ACC112 (cell line): ENCODE measurements around the gene PRKCE.

Source experiments
- H2AFZ ChIP-seq: fragments of 200-600 bp; sonication (generic); one replicate; pipeline ENCODE4 v1.6.0; 2017; ENCODE audit warnings: antibody characterized with exemption, low read length; ENCODE audit not compliant: unreplicated experiment
- H3K27ac ChIP-seq: fragments of 200-600 bp; sonication (generic); 2 replicates; pipeline ENCODE4 v1.5.1; 2014; ENCODE audit warnings: low read depth, mild to moderate bottlenecking, antibody characterized with exemption, low read length, moderate library complexity
- H3K27me3 ChIP-seq: fragments of 200-600 bp; sonication (generic); 2 replicates; pipeline ENCODE4 v1.6.1; 2014; ENCODE audit warnings: mild to moderate bottlenecking, antibody characterized with exemption, low read length, moderate library complexity, mixed read lengths; ENCODE audit not compliant: insufficient read depth
- H3K36me3 ChIP-seq: fragments of 200-600 bp; sonication (generic); 2 replicates; pipeline ENCODE4 v1.6.1; 2016; ENCODE audit warnings: mild to moderate bottlenecking, antibody characterized with exemption, low read length, moderate library complexity, mixed read lengths; ENCODE audit not compliant: insufficient read depth
- H3K4me1 ChIP-seq: fragments of 200-600 bp; sonication (generic); one replicate; pipeline ENCODE4 v1.6.1; 2016; ENCODE audit warnings: low read length, mixed read lengths; ENCODE audit not compliant: insufficient read depth, unreplicated experiment, control insufficient read depth
- H3K4me3 ChIP-seq: fragments of 200-600 bp; sonication (generic); 2 replicates; pipeline ENCODE4 v1.5.1; 2014; ENCODE audit warnings: mild to moderate bottlenecking, low read depth, low read length
- H3K79me2 ChIP-seq: fragments of 200-600 bp; sonication (generic); one replicate; pipeline ENCODE4 v1.6.0; 2016; ENCODE audit warnings: low read length; ENCODE audit not compliant: control insufficient read depth, unreplicated experiment, insufficient read depth

The PRKCE gene

DNA sequence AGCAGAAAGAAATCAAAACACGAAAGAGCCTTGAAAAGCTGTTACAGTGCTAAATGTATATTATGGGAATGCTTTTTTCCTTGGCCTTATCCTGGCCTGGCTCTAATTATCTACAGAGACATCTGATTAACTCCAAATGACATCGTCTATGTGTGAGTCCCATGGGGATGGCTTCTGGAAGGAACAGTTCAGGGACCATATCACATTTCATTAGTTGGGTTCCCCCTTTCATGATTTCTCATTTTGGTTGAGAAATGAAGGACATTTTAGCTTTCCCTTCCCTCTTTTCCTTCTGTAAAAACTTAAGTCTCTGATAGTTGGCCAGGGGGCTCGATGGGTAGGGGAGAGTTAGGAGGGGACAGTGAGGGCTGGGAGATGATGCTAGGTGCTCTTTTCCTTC is 116.7 kb downstream of the PRKCE start:
- Histone ChIP-seq H3K79me2 (peaks cover 3% of the 10 kb centered on the region), H3K27ac (no peak overlapping the region), H3K27me3 (no peaks in the 10 kb centered on the region), H3K4me3 (no peak overlapping the region), H2AFZ (no peak overlapping the region), H3K36me3 (no peaks in the 10 kb centered on the region), H3K4me1 (no peaks in the 10 kb centered on the region)

DNA sequence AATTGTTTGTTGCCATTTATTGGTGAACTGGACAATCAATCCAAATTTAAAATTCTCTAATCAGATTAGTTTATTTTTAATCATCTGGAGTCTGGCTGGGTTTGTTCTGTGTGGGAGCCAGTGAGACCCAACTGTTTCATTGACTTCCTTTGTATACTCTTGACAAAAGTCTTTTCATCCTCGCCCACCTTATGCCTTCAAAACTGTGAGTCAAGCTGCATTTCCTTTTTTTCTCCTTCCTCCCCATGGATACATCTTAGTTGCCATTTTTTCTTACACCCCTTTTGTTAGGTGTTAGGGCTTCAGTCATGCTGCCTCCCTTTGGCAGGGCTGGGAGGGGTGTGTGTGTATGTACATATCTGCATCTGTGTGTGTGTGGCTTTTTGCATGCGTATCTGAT is 117.6 kb downstream of the PRKCE start:
- Histone ChIP-seq H2AFZ (no peak overlapping the region), H3K27ac (no peak overlapping the region), H3K36me3 (no peaks in the 10 kb centered on the region), H3K27me3 (no peaks in the 10 kb centered on the region), H3K79me2 (peaks cover 3% of the 10 kb centered on the region), H3K4me3 (no peak overlapping the region), H3K4me1 (no peaks in the 10 kb centered on the region)

DNA sequence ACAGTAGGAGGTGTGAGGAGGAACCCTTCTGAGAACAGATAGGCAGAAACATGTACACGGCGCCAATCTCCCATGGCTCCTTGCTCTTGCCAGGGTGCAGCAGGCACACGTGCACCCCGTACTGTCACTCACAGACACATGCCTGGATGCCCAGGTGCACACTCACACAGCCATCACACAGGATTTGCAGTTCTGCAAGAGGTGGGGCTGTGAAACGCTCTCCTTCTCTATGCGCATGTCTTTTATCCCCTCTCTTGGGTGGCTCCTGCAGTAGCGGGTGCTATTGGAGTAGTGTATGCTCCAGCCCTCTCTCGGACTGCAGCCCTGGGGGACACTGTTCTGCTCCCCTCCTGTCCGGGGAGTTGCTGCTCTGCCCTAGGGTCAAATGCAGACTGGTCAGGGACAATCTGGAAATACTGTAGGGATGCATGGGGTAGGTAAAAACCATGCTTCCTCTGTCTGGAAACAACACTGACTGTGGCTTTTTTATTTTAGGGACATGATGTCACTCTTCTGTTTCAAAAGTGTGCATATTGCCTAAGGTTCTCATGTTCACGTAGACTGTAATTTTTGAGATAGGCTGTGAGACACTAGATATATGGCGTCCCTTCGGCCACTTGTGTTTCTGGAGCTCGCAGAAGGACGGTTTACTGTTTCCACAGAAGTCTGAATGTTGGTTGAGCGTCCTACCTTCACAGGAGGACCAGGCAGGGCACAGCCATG is 118.5 kb downstream of the PRKCE start:
- no peaks in the 10 kb centered on the region for H3K4me1 ChIP-seq
- no peak overlapping the region for H3K27ac ChIP-seq

DNA sequence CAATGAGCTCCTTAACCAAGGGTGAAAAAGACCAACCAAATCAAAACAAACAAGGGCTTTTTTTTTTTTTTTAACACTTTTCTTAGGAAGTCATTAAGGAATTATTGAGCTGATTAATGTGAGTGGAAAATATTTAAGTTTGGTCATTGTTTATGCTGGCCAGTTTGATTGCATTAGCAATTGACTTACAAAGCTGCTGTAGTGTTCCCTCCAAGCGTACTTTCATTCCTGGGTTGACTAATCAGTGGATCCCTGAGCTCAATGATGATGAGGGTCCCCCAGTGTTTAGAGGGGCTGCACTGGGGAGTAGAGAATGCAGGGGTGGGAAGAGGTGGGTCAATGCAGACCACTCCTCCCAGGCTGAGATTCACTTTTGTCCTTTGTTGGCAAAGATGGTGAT is 119.3 kb downstream of the PRKCE start:
- H3K4me3 ChIP-seq, result no peak overlapping the region
- H2AFZ ChIP-seq, result no peak overlapping the region
- H3K79me2 ChIP-seq, result peaks cover 3% of the 10 kb centered on the region
- H3K36me3 ChIP-seq, result no peaks in the 10 kb centered on the region
- no peak overlapping the region for H3K27ac ChIP-seq
- no peaks in the 10 kb centered on the region for H3K27me3 ChIP-seq
- H3K4me1 ChIP-seq, result peaks cover under 1% of the 10 kb centered on the region

More for the DNA sequence above, 118.5 kb downstream of the PRKCE start:
- Histone ChIP-seq H3K27me3 (no peaks in the 10 kb centered on the region), H3K36me3 (no peaks in the 10 kb centered on the region), H3K4me3 (no peak overlapping the region), H2AFZ (no peak overlapping the region), H3K79me2 (peaks cover 3% of the 10 kb centered on the region)

DNA sequence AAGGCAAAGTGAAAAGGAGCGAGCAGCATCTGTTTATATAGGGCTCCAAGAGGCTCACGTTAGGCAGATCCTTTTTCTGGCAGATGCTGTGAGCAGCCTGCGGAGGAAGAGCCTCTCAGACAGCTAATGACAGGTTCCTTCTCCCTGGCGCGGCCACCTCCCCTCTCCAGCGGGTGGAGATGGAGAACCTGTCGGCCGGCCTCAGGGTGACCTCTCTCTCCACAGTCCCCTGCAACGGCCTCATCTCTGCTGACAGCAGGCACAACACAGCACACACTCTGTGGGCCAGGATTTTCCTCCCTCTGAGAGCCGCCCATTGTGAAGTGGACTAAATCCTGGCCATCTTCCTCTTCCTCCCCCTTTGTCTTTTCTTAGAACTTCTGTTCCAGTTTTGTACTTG is 119.8 kb downstream of the PRKCE start:
- Histone ChIP-seq H3K4me3 (no peak overlapping the region), H2AFZ (no peak overlapping the region), H3K4me1 (peaks cover 5% of the 10 kb centered on the region), H3K27me3 (no peaks in the 10 kb centered on the region), H3K36me3 (no peaks in the 10 kb centered on the region), H3K79me2 (peaks cover 3% of the 10 kb centered on the region), H3K27ac (no peak overlapping the region)

DNA sequence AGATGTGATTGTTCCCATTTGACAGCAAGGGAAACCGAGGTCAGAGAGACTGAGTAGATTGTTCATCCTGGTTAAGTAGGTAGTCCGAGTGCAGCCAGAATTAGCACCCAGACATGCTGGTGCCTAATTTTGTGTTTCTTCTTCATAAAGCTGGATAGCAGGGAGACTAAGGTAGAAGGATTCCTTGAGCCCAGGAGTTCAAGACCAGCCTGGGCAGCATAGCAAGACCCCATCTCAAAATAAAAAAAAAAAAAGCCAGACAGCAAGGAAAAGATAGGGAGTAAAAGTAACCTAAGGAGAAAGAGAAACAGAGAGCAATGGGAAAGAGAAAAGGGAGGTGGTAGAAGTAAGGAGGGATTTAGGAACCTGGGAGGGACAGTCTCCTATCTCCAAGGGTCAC is 120.6 kb downstream of the PRKCE start:
- peaks cover 3% of the 10 kb centered on the region for H3K79me2 ChIP-seq
- H3K36me3 ChIP-seq, result no peaks in the 10 kb centered on the region
- H3K4me1 ChIP-seq, result peaks cover 6% of the 10 kb centered on the region
- H2AFZ ChIP-seq, result no peak overlapping the region
- no peak overlapping the region for H3K27ac ChIP-seq
- H3K4me3 ChIP-seq, result no peak overlapping the region
- no peaks in the 10 kb centered on the region for H3K27me3 ChIP-seq

DNA sequence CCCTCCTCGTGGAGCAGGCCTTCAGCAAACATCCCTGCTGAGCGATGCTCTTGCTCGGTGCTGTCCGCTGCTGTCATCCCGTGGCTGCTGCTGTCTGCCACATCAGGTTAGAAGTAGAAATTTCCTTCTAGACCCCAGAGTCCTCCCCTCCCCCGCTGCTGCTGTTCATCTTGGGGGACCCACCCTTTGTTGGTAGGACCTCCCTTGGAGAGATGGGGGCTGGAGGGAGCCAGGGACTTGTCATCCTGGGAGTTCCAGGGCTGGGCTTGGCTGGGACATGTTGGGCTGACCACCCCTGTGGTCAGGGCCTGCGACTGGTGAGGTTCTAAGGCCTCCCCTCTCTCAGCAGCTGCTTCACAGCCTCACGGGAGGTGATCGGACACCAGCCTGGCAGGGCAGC is 122.4 kb downstream of the PRKCE start:
- no peak overlapping the region for H3K4me3 ChIP-seq
- peaks cover 6% of the 10 kb centered on the region for H3K4me1 ChIP-seq
- no peak overlapping the region for H2AFZ ChIP-seq
- H3K36me3 ChIP-seq, result no peaks in the 10 kb centered on the region
- no peaks in the 10 kb centered on the region for H3K27me3 ChIP-seq
- peaks cover 3% of the 10 kb centered on the region for H3K79me2 ChIP-seq
- no peak overlapping the region for H3K27ac ChIP-seq

DNA sequence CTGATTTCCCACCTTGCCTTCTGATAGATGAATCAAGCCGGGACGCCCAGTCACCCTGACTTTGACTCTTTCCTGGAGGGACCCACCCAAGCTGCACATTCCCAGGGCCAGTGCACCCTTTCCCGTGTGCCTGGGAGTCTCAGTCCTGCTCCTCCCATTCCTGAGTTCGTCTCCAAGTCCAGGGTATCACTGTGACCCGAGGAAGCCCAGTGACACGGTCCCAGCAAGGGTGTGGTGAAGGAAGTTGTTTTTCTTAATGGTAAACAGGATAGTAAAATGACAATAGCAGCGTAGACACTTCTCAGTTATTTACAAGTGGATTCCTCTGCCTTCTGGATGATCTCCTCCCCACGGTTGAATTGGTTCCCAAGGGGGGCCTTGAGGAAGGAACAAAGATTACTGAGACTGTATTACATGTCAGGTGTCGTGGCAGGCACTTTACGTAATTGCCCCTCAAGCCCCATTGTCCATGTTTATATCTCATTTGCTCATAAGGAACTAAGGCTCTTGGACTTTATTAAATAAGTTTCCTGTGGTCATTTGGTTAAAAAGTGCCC is 123.3 kb downstream of the PRKCE start:
- H3K27ac ChIP-seq, result no peak overlapping the region
- peaks cover 3% of the 10 kb centered on the region for H3K79me2 ChIP-seq
- no peaks in the 10 kb centered on the region for H3K27me3 ChIP-seq
- H2AFZ ChIP-seq, result no peak overlapping the region
- no peaks in the 10 kb centered on the region for H3K36me3 ChIP-seq
- H3K4me3 ChIP-seq, result no peak overlapping the region
- H3K4me1 ChIP-seq, result peaks cover 6% of the 10 kb centered on the region

DNA sequence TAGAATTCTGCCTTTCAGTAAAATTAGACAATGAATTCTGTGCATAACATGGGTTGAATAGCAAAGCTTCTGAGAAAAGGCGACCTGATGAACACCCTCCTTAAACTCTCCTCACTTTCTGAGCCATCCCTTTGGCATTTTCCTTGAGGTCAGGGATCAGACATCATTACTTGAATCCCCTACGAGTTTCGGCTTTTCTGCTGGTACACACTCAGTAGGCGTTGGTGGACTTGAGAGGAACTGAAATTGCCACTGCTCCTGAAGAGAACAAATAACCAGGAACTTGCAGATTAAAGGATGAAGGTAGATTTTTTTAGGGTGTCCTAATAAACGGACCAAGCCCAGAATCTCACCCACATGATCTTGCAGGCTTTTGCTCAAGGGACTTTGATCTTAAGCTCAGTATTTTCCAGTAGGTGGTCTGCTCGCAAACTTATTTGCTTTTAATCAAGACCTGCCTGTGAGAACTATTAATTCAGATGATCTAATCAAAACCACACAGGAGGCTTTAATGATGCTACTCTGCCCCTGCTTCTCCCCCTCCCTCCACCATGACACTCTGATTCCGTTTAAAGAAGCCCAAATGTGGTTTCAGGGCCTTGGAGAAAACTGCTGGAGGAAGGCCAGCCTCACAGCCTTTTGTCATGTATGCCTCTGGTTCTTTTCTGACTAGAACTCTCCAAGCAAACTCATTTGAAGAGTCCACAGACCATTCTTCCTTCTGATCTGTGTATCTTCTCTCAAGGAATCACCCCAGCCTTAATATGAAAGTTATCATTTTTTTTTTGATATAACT is 124.9 kb downstream of the PRKCE start:
- Histone ChIP-seq H3K27me3 (no peaks in the 10 kb centered on the region), H3K4me1 (peaks cover 6% of the 10 kb centered on the region), H3K36me3 (no peaks in the 10 kb centered on the region), H3K27ac (no peak overlapping the region), H3K79me2 (no peaks in the 10 kb centered on the region), H3K4me3 (no peak overlapping the region), H2AFZ (no peak overlapping the region)

DNA sequence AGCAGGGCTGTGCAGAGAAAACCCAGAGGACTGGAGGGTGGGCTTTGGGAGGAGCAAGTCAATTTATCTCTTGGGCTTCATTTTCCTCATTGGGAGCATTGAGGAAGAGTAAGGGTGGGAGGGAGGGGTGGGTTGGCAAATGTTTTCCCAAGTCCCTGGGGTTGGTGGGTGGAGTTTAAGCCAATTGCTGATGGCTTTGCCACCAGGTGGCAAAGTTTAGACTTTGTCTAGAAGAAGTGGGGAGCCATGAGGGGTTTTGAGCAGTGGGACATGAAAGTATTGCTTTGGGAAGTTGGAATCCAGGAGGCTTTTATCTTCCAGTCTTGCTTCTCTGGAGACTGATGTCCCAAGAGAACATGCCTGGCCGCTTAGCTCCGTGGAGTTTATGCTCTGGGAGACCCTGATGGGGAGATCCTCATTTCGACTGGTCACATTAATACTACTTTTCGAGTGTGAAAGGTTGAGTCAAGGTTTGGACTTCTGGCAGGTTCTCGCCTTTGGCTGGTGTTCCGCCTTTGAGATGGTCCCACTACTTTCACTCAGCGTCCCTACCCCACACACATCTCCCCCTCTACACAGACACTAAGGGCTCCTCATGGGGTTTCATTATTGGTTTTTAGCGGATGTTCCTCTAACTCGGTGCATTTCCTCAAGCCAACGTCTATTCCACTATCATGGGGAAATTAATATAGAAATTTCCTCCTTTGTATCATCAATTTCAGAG is 126.7 kb downstream of the PRKCE start:
- no peak overlapping the region for H2AFZ ChIP-seq

More for the DNA sequence above, 126.7 kb downstream of the PRKCE start:
- H3K4me1 ChIP-seq, result peaks cover 6% of the 10 kb centered on the region
- H3K4me3 ChIP-seq, result no peak overlapping the region
- no peaks in the 10 kb centered on the region for H3K79me2 ChIP-seq
- no peaks in the 10 kb centered on the region for H3K36me3 ChIP-seq
- H3K27ac ChIP-seq, result no peak overlapping the region
- H3K27me3 ChIP-seq, result no peaks in the 10 kb centered on the region
